Spleen (tissue), 11 donors: ENCODE results near the gene ITPR2. TPM values are rescaled to one million over a fixed set of nuclear protein-coding genes. Genes with fewer than 3 reads are reported as not detected.

Experiments used
- DNase-seq: peaks from one replicate; pipeline ENCODE4 v3.0.0-alpha.2; 2020
- H3K27ac ChIP-seq, 8 donors: fragments of 200-600 bp; sonication (generic) in 7 of 8; 1 replicate in 4 of 8; 2 replicates in 4 of 8; pipeline versions ENCODE4 v1.5.0 to v1.8.0; 2016 to 2021; ENCODE audit warnings: inconsistent platforms in 4 of 8, mild to moderate bottlenecking in 4 of 8, moderate library complexity in 1 of 8
- H3K27me3 ChIP-seq, 7 donors: fragments of 200-600 bp; sonication (generic) in 6 of 7; replicated peaks in 1 of 7; 1 replicate in 4 of 7; 2 replicates in 3 of 7; pipeline versions ENCODE4 v1.5.0 to v1.8.0; 2016 to 2021; ENCODE audit warnings: inconsistent platforms in 3 of 7, mild to moderate bottlenecking in 1 of 7
- H3K36me3 ChIP-seq, 6 donors: fragments of 200-600 bp; sonication (generic) in 5 of 6; 1 replicate in 4 of 6; 2 replicates in 2 of 6; pipeline versions ENCODE4 v1.5.0 to v1.8.0; 2016 to 2021; ENCODE audit warnings: inconsistent platforms in 2 of 6
- H3K4me1 ChIP-seq, 6 donors: fragments of 200-600 bp; sonication (generic) in 5 of 6; 1 replicate in 3 of 6; 2 replicates in 3 of 6; pipeline versions ENCODE4 v1.5.0 to v1.8.0; 2016 to 2021; ENCODE audit warnings: inconsistent platforms in 3 of 6
- H3K4me3 ChIP-seq, 8 donors: fragments of 200-600 bp; sonication (generic) in 7 of 8; 1 replicate in 4 of 8; 2 replicates in 4 of 8; pipeline versions ENCODE4 v1.5.0 to v1.8.0; 2016 to 2021; ENCODE audit warnings: inconsistent platforms in 4 of 8, mild to moderate bottlenecking in 4 of 8, moderate library complexity in 2 of 8
- H3K9me3 ChIP-seq, 8 donors: fragments of 200-600 bp; sonication (generic) in 7 of 8; 1 replicate in 4 of 8; 2 replicates in 4 of 8; pipeline versions ENCODE4 v1.5.0 to v1.8.0; 2016 to 2021; ENCODE audit warnings: inconsistent platforms in 4 of 8
- POLR2A ChIP-seq, 3 donors: fragments of 450-650 bp; IDR thresholded peaks; one replicate each; pipeline ENCODE4 v1.5.1; 2017; ENCODE audit warnings: antibody characterized with exemption in 3 of 3, mild to moderate bottlenecking in 1 of 3
- POLR2AphosphoS5 ChIP-seq, 3 donors: sonication (generic); formaldehyde crosslinking; IDR thresholded peaks; one replicate each; pipeline ENCODE4 v1.5.1; 2017; ENCODE audit warnings: antibody characterized with exemption in 3 of 3
- WGBS, 5 donors: extraction: QIAGEN DNeasy Blood & Tissue Kit in 3 of 5; methylation state at CpG; one replicate each; pipeline versions ENCODE4 v1.1.5 to v1.1.7; 2013 to 2018; 5-methylcytosine and 5-hydroxymethylcytosine counted together
- intact Hi-C: fragments of 100-400 bp; cut with DNase I; formaldehyde crosslinking; loops from one replicate; pipeline ENCODE4 v1.15.0; 2023; ENCODE audit warnings: low total_unique reads
- polyA plus RNA-seq, 3 donors: library from polyadenylated mRNA; stranded (reverse); fragments of 200-250 nt; gene quantifications; one replicate each; pipeline ENCODE4 v1.2.1, GENCODE V29; 2013
- total RNA-seq, 7 donors: library from RNA; depleted of rRNA in 3 of 7; stranded (reverse); fragments of >200 nt in 3 of 7; fragmentation: NEBNext Ultra II Directional in 4 of 7; extraction: Animal tissue kit (Norgen Biotek cat#: 25700) in 4 of 7; gene quantifications; one replicate each; pipeline versions ENCODE4 v1.1.0 to v1.2.1, GENCODE V29; 2016 to 2021
- TF ChIP-seq, protein P1 (sequence below), 11 experiments: fragments of 200-600 bp in 7 of 11; fragments of 450-650 bp in 4 of 11; sonication (generic) in 4 of 11; IDR thresholded peaks in 8 of 11; conservative IDR thresholded peaks in 3 of 11; 1 replicate in 7 of 11; 2 replicates in 4 of 11; pipeline versions ENCODE4 v1.4.0 to v1.8.0; 2016 to 2021; ENCODE audit warnings: antibody characterized with exemption in 11 of 11, inconsistent platforms in 4 of 11, mild to moderate bottlenecking in 1 of 11
- donor health status: healthy with polysubstance abuse.
- donor health status: DM: no; HTN: no; CAD: no; lungs with moderate emphysema.
- donor health status: DM: no; HTN: no; CAD: no.
- donor health status: Bipolar disorder and iron deficiency.
- donor health status: healthy.
- donor health status: DM: no; HTN: no; CAD: no.
- donor health status: DM: yes; HTN: yes; CAD: no.

ITPR2 gene
- total and polyA plus RNA-seq, 10 donors = 3.2 to 105 (median 60.4) TPM

DNA sequence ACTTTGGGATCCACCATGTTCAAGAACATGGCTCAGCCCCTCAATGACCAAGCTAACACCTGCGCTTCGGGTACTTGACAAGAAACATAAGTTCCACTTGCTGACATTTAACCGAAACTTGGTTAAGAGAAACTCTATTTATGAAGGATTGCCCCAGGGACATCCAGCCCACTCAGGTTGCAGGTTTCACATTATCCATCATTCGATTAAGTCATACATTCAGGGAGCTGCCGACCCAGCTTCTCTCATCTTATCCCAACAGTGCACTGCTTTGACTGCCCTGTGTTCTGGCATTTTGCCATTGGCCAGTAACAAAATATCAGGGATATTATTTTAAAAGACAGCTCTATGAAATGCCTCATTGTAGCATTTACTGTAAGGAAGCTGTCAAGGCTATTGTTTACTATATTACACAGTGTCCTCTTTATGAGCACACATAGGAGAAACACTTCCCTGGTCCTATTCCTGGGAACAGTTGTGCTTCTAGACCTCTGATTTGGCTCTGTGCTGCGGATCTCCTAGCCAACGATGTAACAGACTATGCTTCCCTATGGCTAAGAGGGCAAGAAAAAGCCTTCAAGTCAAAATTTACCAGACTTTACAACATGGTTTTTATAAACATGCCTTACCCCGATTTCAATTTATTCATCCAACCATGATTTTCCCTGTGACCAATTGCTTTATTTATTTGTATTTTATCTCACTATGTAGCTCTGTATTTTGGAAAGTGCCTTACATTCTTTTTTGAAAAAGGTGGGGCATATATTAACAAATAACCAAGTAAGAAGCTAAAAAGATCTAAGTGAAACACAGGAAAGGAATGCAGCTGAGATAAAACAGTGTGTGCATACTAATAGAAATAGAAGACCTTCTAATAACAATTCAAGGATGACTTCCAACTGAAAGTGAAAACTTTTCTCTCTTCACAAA is 109.3 kb downstream of the ITPR2 start:
- DNase-seq = no peak
- Histone ChIP-seq H3K27me3 (no peaks in the 10 kb centered on the region), H3K36me3 (peaks cover 0 to 25% (median 0%) of the 10 kb centered on the region in 6 donors), H3K9me3 (no peaks in the 10 kb centered on the region), H3K27ac (no peak overlapping the region), H3K4me3 (no peak overlapping the region), H3K4me1 (peaks cover 0 to 11% (median 0%) of the 10 kb centered on the region in 6 donors)
- TF ChIP-seq, protein P1, sequence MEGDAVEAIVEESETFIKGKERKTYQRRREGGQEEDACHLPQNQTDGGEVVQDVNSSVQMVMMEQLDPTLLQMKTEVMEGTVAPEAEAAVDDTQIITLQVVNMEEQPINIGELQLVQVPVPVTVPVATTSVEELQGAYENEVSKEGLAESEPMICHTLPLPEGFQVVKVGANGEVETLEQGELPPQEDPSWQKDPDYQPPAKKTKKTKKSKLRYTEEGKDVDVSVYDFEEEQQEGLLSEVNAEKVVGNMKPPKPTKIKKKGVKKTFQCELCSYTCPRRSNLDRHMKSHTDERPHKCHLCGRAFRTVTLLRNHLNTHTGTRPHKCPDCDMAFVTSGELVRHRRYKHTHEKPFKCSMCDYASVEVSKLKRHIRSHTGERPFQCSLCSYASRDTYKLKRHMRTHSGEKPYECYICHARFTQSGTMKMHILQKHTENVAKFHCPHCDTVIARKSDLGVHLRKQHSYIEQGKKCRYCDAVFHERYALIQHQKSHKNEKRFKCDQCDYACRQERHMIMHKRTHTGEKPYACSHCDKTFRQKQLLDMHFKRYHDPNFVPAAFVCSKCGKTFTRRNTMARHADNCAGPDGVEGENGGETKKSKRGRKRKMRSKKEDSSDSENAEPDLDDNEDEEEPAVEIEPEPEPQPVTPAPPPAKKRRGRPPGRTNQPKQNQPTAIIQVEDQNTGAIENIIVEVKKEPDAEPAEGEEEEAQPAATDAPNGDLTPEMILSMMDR (IDR thresholded peaks at IDR 0.05 in 8 of 11, conservative IDR thresholded peaks at IDR 0.05 in 3 of 11) = no peak
- no peak for TF ChIP-seq POLR2A (IDR thresholded peaks at IDR 0.05)
- TF ChIP-seq POLR2AphosphoS5 (IDR thresholded peaks at IDR 0.05) = no peak
- 78 to 90% (median 84%) methylated on average over 8 of the region's 8 CpGs for WGBS, 5 donors
- intact Hi-C loops = no loop called here

DNA sequence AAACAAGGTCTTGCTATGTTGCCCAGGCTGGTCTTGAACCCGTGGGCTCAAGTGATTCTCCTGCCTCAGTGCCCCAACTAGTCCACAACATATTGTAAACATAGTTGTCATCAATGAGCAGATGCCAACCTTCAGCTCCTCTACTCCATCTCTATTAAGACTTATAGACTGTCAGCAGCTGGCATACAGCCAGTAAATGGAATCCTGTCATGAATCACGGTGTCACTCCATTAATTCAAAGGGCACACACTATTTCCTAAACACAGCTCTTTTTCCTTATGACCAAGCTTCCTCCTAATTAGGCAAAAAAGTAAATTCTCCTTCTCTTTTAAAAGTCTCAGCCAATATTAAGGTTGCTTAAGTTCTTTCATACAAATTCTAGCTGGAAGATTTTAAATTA is 111.2 kb downstream of the ITPR2 start:
- intact Hi-C loops = no loop called here
- Histone ChIP-seq H3K4me1 (peaks cover 0 to 6% (median 0%) of the 10 kb centered on the region in 6 donors), H3K9me3 (no peaks in the 10 kb centered on the region), H3K36me3 (peaks cover 0 to 25% (median 0%) of the 10 kb centered on the region in 6 donors), H3K27me3 (no peaks in the 10 kb centered on the region), H3K27ac (no peak overlapping the region), H3K4me3 (no peak overlapping the region)
- 57 to 67% (median 62%) methylated on average over 2 of the region's 2 CpGs for WGBS, 5 donors
- TF ChIP-seq POLR2A (IDR thresholded peaks at IDR 0.05) = no peak
- no peak for TF ChIP-seq POLR2AphosphoS5 (IDR thresholded peaks at IDR 0.05)
- TF ChIP-seq, protein P1 (IDR thresholded peaks at IDR 0.05 in 8 of 11, conservative IDR thresholded peaks at IDR 0.05 in 3 of 11) = no peak
- DNase-seq = no peak

DNA sequence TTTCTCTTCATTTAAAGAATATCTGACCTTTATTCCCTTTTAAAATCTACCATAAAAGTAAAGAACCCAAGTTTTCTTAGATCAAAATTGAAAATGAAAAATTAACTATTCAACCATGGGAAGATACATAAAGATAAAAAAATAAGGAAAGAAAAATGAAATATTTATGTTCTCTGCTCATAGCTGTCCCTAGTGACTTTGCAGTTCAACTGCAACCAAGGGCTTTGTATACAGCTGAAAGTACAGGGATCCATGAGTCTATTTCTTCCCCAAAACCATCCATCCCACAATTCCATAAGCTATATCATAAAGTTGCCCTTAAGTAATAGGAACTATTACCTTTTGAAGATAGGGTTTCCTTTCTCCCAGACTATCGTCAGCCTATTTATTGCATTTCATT is 113.1 kb downstream of the ITPR2 start:
- Histone ChIP-seq H3K4me1 (peaks cover 0 to 6% (median 0%) of the 10 kb centered on the region in 6 donors), H3K4me3 (no peak overlapping the region), H3K27me3 (no peaks in the 10 kb centered on the region), H3K27ac (no peak overlapping the region), H3K9me3 (no peaks in the 10 kb centered on the region), H3K36me3 (peaks cover 0 to 38% (median 5%) of the 10 kb centered on the region in 6 donors)
- TF ChIP-seq, protein P1 (IDR thresholded peaks at IDR 0.05 in 8 of 11, conservative IDR thresholded peaks at IDR 0.05 in 3 of 11) = no peak
- TF ChIP-seq POLR2AphosphoS5 (IDR thresholded peaks at IDR 0.05) (no peak), POLR2A (IDR thresholded peaks at IDR 0.05) (no peak)
- DNase-seq = no peak
- intact Hi-C loops = no loop called here
- 93 to 100% (median 98%) methylated on average over 1 of the region's 1 CpG for WGBS, 5 donors

DNA sequence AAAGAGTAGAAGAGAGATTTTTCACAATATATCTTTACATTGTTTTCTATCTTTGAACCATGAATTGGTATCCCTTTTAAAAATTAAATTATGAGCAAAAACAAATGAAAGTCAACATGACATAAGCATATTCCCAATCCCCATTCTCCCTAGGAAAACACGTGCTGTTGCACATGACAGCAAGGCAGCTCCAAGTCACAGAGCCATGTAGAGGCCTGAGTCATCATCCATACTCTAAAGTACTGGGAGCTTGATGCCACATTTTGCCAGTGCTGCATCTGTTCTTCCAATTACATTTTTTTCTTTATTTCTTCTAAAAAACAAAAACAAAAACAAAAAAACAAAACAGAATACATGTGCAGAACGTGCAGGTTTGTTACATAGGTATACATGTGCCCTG is 115.2 kb downstream of the ITPR2 start:
- WGBS, 5 donors = 91 to 97% (median 95%) methylated on average over 2 of the region's 2 CpGs
- intact Hi-C loops = no loop called here

More for the DNA sequence above, 115.2 kb downstream of the ITPR2 start:
- Histone ChIP-seq H3K36me3 (peaks cover 0 to 40% (median 14%) of the 10 kb centered on the region in 6 donors), H3K9me3 (no peaks in the 10 kb centered on the region), H3K4me3 (no peak overlapping the region), H3K4me1 (no peaks in the 10 kb centered on the region), H3K27ac (no peak overlapping the region), H3K27me3 (no peaks in the 10 kb centered on the region)
- TF ChIP-seq, protein P1 (IDR thresholded peaks at IDR 0.05 in 8 of 11, conservative IDR thresholded peaks at IDR 0.05 in 3 of 11) = no peak
- TF ChIP-seq POLR2A (IDR thresholded peaks at IDR 0.05) = no peak
- no peak for TF ChIP-seq POLR2AphosphoS5 (IDR thresholded peaks at IDR 0.05)
- DNase-seq = no peak
